NCI-H2227 (cell line): ENCODE data around the gene CHMP2A.
"Not testable (repeated sequence)": the region's sequence is repeated elsewhere in the genome, so short reads cannot be mapped to it uniquely, and the experiment has no call there.

Experiments
- DNase-seq: peaks from one replicate; lab custom pipeline; 2025; ENCODE audit not compliant: unreplicated experiment; lab: John Stamatoyannopoulos, UW

The CHMP2A gene

DNA sequence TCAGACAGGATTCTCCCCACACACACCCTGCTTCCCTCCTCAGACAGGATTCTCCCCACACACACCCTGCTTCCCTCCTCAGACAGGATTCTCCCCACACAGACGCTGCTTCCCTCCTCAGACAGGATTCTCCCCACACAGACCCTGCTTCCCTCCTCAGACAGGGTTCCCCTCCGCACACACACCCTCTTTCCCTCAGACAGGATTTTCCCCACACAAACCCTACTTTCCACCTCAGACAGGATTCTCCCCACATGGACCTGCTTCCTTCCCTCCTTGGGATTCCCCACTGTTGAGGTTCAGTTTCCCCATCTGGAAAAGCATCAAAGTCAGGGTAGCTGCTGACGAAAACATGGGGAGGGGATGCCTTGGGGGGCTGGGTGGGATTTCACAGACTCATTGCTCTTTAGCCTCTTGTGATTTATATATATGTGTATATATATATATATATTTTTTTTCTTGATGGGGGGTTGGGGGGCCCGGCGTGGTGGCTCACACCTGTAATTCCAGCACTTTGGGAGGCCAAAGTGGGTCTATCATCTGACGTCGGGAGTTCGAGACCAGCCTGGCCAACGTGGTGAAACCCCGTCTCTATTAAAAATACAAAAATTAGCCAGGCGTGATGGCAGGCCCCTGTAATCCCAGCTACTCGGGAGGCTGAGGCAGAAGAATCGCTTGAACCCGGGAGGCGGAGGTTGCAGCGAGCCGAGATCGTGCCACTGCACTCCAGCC, 12.1 kb downstream of the CHMP2A start:
- not testable (repeated sequence) for DNase-seq

DNA sequence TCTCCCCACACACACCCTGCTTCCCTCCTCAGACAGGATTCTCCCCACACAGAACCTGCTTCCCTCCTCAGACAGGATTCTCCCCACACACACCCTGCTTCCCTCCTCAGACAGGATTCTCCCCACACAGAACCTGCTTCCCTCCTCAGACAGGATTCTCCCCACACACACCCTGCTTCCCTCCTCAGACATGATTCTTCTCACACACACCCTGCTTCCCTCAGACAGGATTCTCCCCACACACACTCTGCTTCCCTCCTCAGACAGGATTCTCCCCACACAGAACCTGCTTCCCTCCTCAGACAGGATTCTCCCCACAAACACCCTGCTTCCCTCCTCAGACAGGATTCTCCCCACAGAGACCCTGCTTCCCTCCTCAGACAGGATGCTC, 15.7 kb downstream of the CHMP2A start:
- not testable (repeated sequence) for DNase-seq

DNA sequence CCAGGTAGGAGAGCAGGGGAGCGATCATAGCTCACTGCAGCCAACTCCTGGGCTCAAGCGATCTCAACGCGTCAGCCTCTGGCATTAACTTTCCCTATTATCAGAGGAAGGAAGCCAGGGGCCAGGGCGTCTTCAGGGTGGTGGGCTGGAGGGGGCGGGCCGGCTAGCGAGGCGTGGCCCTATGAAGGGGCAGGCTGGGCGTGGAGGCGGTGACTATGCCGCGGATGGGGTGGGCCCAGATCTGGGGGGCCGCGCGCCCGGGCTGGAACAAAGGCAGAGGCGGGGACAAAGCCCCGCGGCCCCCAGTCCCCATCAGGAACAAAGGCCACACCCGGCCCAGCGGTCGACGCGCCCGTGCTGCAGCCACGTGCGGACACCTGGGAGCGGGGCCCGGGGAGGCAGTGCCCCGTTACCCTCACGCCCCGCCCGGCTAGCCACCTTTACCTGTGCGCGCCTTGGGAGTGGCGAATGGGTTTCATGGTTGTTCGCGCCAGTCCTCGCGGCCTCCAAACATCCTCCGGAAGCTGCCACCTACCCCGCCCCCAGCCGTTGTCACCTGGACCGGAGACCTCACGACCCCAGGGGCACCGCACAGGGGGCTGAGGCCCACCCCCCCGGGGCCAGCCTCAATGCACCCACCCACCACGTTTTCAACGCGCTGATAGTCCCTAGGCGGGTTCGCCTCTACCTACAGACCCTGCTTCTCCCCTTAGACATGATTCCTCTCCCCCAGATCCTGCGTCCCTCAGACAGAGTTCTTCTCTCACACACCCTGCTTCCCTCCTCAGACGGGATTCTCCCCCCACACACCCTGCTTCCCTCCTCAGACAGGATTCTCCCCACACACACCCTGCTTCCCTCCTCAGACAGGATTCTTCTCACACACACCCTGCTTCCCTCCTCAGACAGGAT, 16.4 kb downstream of the CHMP2A start:
- peak; percentile 98 for DNase-seq

DNA sequence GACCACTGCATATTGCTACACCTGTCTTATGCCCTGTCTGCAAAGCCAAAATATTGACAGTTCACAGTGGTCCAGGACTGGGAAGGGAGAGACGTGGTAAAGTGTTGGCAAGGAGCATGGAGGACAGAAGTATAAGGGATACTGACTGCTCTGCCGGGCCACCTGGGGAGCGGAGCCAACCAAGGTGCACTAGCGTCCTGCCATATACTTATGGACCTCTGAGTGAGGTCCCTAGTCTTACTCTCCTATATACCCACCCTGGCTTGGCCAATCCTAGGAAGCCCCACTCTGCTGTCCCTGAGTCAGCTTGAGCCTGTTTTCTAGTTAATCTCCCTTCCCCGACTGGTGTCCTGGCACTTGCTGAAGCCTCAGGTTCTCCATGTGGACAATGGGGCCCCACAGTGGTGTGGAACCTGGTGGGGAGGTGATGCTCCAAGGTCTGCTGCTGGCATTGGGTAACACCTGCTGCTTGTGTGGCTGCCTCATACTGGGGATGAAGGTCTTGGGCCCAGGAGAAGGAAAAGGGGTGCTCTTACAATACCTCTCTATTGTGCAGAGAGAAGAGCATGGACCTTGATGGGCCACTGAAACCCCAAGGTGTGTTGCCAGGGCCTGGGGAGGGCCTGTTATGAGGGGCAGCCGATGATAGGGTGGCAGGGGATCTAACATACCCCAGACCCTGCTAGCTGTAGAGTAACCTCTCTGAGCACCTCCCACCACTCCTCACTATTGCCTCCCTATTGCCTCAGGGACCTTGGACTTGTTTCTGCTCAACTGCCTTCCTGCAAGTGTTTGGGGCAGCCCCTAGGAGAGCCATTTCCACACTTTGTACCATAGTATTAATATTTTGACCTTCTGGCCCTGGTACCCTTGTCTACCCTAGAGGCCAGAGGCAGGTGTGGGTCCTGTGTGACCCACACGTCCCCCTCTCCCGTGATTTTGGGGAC, 17.8 kb downstream of the CHMP2A start:
- DNase-seq, result no peak

DNA sequence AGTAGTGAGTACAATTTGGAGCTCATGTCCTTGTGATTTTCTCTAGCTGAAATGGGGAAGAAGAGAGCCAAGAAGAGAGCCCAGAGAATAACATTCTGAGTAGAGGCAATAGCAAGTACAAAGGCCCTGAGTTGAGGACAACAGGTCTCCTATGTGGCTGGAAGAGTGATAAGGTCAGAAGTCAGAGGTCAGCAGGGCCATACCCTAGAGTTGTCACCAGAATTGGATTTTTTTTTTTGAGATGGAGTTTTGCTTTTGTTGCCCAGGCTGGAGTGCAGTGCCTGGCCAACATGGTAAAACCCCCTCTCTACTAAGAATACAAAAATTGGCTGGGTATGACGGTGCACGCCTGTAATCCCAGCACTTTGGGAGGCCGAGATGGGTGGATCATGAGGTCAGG, 19.0 kb downstream of the CHMP2A start:
- DNase-seq, result no peak

DNA sequence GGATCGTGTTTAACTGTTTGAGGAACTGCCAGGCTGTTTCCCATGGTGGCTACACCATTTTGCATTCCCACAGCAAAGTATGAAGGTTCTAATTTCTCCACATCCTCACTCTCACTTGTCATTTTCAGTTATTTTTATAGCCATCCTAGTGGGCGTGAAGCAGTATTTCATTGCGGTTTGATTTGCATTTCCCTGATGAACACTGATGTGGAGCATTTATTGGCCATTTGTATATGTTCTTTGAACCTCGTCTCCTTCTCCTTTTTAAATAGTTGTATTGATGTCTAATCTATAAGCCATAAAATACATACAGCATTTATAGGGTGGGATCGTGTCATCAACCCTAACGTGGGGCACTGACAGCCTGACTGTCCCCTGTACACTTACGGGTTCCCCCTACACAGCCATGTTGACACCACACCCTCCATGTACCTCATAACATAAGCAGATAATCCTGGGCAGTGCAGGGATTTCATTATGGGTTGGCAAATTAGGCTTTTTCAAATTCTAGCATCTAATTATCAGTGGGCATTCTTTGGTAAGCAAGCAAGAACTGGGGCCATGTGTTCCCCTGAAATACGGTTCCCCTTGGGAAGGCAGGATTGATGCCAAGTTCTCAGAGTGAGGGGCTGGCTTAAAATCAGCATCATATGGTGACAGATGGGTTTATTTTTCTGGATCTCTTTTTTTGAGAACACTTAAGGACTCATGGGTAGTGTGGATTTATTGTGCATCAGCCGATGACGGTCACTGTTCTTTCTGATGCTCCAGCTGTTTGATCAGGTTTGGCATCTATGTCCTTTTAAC, 23.7 kb downstream of the CHMP2A start:
- DNase-seq, result no peak

DNA sequence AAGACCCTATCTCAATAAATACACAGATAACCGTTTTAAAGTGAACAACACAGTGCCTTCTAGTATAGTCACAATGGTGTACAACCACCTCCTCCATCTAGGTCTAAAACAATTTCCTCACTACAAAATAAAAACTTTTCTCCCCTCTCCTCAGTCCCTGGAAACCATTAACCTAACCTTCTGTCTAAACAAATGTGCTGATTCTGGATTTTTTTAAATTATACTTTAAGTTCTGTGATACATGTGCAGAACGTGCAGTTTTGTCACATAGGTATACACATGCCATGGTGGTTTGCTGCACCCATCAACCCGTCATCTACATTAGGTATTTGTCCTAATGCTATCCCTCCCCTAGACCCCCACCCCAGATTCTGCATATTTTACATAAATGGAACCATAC, 25.5 kb downstream of the CHMP2A start:
- DNase-seq, result no peak

DNA sequence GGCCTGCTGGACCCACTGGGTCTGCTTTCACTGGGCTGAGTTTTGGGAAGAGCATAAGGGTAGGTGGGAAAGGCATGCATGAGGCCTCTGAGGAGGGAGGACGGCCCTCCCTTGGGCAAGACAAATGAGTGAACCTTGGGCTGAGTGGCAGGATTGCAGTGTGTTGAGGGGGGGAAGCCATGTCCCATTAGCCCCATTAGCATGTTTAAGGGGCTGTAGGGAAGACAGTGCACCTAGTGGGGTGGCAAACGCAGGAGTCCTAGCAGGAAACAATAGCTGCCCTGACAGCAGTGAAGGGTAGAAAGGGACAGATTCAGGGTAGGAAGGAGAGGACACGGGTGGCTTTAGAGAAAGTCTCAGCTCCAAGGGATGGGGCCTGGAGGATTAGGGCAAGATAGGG, 32.2 kb downstream of the CHMP2A start:
- no peak for DNase-seq

DNA sequence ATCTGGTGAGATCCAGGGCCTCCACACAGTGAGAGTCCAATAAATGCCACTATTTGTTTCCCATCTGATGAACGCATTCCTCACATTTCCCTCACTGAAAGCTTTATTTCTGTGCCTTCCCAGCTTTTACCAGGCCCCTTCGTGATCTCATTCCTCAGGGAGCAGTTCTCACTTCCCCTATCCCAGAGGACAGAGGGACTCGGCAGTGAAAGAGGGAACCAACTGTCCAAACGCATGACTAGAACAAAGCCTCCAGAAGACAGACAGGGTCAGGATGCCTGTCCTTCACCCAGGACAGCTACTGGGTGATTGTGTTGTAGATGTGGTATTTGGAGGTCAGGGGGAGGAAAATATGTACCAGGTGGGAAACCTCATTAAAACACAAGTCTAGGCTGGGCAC, 33.3 kb downstream of the CHMP2A start:
- DNase-seq, result no peak

DNA sequence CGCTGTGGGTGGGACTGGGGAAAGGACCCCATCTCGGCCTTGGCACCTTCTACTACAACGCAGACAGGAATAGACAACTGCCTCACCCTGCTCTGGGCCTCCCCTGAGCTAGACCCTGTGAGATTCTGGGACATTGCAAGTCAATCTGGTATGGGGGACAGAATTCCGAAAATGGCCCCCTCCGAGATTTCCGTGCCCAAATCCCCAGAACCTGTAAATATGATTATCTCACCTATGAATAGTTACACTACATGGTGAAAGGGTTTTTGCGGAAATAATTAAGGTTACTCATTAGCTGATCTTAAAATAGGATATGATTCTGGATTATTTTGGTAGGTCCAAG, 34.7 kb downstream of the CHMP2A start:
- no peak for DNase-seq

DNA sequence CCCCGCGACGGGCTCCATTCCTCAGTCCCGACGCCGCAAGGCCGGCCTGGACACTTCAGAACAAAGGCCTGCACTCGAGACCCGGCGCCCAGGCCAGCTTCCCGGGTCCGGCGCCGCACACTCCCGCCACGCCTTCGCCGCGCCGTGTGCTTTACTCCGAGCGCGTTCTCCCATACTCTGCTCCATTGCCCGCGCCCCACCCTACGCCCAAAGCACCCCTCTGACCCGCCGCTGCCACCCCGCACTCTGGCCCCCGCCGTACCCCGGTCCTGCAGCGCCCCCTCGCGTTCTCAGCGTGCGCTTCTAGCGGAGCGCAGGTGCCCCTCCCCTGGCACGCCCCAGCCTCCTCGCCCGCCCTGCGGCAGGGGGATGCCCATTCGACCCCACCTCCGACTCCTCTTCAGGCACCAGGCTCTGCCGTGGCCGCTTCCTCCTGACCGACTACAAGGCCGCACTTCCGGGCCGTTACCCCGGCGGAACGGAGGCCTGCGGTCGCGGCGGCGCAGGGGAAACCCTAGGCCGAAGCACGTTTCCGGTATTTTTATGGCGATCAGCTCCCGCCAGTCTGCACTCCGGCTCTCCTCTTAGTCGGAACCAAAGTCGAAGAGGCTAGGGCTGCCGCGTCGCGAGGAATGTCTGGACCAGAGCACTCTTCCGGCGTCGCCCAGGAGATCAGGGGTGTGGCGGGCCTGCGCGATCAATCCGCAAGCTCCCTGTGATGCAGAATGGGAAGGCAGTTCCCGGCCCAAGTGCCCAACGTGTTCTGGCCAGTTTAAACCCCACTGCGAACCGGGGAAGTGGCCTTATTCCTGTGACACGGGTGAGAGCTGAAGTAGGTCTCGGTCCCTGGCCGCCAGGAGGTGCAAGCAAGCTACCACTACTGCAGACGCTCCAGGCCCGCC, 35.3 kb downstream of the CHMP2A start, which contains the start of gene ZBTB45:
Gene ZBTB45 (minus strand): TSS at position 456 of the 902 bp plus-strand sequence. CDS start 2,137 bp downstream, outside the sequence.
- peak; percentile 100 for DNase-seq

DNA sequence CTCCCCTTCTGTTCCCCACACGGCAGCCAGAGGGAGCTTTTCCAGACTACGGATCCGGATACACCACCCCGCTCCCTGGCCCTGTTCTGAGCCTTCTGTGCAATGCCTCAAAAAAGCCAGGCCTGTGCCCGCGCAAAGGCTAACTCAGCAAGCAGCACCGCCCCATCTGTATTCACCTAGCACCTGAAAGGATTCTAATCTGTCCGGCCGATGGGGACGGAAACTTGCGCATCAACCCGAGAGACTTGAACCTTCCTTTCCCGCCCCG, 35.9 kb downstream of the CHMP2A start:
- peak; percentile 92 for DNase-seq

DNA sequence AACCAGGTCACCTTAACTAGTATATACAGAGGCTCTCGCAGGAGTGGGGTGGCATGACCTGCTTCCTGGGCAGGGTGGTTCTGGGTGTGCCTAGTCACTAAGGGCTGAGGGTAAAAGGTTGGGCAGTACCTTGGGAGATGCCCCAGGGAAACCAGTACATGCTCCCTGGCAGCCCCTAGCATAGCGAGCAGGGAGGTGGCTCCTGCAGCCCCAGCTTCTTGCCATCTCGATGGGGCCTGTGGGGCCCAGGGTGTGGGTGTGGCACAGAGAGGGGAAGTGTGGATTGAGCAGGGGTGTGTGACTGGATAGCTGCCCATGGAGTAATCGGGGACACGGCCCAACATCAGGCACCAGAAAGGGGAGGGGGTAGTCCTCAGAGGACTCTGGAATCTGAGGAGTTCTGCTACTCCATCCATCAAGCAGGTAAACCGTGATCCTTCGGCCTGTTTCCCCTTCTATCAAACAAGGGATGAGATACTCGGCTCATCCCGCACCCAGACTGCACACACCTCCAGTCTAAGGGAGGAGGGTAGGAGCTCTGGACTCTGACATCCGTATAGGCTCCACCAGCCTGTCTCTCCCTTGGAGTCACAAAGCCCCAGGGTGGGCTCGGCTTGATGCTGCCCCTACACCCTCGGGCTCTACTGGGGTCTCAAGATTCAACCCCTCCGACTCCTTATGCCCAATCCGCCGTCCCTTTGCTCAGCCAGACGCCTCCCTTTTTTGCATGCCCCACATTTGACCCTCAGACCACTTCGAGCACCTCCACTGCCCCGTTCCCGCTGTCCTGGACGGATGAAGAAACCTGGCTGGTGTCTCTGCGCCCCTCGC, 36.4 kb downstream of the CHMP2A start:
- no peak for DNase-seq

DNA sequence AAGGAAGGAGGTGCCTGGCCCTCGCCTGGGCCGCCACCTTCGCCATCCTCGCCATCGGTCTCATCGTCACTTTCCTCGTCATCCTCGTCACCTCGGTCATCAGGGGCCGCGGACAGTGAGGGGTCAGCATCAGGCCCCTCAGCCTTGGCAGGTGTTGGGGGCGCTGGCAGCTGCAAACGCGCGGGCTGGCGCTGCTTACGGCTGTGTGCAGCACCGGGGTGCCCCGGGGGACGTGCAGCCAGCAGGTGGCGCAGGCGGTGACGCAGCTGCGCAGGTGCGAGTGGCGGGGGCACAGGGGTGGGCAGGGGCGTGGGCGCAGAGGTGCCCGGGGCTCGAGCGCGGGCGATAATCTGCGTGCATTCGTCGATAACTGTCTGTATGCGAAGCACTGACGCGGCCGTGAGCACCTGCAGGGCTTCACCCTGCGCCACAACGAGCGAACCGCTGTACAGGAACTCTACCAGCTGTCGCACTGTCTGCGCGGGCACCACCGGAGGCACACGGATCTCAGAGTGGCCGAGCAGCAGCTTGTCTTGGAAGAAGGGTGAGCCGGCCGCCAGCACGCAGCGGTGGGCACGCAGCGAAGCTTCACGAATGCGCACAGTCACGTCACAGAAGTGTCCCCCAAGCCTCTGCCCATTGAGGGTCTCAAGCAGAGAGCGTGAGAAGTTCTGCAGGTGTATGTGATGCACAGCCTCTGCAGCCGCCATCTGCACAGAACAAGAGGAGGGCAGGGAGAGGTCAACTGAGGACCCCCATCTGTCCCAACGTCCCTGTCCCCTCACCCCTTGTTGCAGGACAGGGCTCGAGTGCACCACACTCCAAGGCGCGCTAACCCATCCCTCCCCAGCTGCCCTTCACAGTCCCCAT, 37.7 kb downstream of the CHMP2A start:
- DNase-seq, result peak; percentile 50

DNA sequence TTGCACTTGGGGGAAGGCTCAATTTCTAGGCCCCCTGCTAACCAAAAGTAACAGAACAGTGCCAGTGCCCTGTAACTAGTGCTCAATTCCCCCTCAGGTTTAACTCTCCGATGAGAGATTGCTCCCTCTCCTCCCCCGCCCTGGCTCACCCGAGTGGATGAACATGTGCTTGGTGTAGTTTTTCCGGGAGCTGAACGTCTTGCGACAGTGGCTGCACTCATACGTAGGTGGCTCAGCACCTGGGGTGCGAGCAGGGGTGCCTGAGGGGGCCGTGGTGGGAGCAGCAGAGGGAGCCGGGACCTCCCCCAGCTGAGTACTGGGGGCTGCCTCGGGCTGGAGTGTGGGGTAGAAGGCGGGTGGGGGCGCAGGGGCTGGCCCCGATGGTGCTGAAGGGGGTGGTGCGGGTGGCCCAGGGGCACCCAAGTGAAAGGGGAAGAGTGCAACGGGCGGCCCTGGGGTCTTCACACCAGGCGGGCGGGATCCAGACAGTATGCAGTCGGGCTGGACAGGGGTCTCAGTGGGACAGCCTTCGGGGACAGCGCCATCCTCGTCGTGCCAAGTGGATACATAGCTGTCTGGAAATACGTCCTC, 38.6 kb downstream of the CHMP2A start:
- no peak for DNase-seq

DNA sequence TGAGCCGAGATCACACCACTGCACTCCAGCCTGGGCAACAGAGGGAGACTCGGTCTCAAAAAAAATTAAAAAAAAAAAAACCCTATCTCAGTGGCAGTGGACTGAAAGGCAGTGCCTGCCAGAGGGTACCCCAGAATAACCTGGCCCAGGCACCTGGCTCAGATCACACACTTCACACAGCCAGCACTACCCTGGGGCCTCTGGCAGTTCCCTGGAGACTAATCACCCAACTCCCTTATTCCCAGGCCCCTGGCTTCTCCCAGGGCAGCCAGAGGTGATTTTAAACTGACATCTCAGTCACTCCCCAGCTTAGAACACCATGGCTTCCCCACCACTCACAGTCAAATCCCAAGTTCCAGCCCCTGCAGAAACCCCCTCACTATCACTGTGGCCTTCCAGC, 39.6 kb downstream of the CHMP2A start:
- no peak for DNase-seq

DNA sequence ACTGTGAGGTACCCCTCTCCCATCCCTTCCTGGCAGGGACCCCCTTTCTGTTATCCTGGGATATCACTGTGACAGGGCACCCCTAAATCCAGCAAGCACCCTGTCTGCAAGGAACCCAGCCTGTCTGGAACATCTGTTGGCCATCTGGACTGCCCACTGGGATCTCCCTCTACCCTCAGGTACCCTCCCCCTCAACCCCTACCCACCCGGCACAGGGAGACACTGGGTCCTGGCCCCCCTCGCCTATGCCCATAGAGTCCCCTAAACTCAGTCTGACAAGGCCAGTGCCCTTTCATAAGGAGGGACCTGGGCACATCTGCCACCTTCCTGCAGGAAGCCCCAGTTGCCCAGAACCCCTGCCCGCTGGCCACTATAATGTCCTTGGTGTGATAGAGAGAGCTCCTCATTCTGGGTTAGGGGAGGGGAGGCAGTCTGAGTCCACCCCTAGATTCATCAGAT, 40.3 kb downstream of the CHMP2A start:
- no peak for DNase-seq
